UCSD-AML1 (cell line): ENCODE results near the gene FARP1.

ENCODE experiments used
- DNase-seq: peaks from one replicate; lab custom pipeline; 2025; ENCODE audit not compliant: unreplicated experiment; lab: John Stamatoyannopoulos, UW

Gene FARP1

DNA sequence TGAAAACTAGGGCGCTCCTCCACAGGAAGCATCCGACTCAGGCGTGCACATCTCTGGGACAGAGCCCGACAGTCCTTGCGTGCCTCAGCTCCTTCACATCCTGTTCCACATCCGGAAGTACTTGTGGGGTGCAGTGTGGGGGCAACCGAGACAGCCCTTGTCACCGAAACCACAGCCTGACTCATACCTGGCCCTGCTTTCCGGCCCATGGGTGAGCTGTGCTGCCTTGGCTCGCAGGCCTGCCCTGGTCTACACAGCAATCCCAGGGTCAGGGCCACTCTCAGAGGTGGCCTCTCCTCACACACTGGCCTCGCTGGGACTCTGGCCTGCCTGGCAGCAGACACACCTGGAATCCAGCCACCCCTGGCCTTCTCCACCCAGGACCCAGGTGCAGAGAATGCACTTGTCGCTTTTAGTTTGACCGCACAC is 333.7 kb downstream of the FARP1 start:
- peak; percentile 84 for DNase-seq

DNA sequence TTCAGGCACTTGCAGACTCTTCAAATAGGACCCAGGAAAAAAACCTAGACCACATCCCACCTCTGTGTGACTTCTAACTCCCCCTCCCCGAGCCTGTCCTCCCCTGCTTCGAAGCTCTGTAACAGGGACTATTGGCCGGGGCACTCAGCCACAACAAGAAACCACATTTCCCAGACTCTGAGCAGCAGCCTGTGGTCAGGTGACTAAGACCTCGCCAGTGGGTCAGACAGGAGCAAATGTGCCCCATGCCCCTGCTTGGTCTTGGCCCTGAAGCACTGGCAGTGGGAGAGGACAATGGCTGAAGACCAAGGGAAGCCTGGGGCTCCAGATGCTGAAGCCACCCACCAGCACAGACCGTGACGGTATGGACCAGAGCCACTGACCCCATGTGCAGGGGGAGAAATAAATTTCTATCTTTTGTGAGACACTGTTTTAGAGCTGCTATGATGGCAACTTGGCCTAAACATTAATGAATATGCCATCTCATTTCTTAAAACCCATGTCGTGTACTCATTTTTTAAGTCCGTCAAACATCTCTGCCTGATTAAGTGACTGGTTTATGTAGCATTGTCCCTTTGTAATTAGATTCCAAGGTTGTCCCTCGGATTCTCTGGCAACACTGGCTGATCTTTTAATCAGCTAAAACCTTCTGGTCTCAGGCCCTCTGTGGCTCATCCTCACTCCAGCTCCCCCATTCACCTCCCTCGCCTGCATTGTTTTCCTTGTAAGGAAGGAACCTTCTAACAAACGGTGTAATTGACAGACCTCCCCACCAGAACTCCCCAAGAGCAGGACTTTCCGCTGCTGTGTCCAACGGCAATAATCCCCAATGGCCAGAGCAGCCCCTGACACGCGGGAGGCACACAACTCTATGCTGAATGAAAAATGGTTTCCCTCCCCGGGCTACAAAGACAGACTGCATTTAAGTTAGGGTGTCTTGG is 335.6 kb downstream of the FARP1 start:
- peak; percentile 56 for DNase-seq

DNA sequence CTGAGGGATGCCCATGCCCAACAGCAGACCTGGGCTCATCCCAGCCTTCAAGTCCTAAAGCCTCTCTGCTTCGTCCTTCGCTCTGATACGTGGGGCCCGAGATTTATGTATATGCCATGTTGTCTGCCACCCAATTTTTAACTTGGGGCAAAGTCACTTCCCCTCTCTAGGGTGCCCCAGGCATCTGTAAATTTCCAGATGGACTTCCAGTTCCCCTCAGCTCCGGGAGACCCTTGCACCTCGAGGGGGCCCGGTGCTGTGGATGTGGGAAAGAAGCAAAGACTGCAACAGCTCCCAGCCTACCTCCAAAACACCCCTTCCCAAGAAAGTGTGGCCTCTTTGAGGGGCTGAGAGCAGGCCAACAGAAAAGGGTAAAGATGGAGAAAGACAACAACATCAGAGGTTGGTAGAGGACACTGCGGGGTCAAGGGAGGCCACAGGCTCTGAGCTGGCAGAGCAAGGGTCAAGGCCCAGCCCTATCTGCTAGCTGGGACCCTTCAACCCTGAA is 336.7 kb downstream of the FARP1 start:
- no peak for DNase-seq

DNA sequence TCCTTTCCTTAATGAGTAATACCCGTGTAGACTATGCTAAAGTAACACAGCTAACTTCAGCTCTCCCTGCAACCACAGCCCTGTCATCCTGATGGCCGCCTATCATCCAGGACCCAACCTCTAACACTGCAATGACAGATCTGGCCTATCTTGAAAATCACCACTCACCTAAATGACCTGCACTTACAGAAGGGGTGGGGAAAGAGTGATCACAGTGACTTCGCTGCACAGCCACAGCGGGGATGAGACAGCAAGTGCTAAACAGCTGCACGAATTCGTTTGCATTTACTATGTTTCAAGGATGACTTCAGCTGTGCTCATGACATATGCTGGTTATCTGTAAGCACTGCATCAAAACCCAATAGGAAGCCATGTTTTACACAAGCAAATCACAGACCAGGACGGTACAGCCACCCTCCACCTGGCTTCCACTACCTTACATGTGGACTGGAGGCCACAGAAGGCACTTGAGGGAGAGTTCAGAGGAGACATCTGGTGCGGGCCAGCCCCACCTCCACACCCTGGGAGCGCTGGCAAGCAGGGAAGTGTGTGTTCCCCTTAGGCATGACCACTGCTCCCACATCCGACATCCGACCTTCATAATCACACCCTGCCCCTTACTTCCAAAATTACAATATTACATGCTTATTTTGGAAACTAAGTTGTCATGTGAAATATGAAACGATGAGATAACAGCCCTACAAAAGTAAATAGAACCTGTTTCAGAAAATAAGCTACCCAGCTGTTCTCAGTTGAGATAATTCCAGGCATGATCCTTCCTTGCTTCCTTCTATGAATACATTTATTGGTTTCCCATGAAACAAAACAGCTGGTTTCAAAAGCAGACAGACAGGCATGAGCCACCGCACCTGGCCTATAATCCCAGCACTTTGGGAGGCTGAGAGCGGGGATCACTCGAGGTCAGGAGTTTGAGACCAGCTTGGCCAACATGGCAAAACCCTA is 338.3 kb downstream of the FARP1 start:
- DNase-seq = peak; percentile 46

DNA sequence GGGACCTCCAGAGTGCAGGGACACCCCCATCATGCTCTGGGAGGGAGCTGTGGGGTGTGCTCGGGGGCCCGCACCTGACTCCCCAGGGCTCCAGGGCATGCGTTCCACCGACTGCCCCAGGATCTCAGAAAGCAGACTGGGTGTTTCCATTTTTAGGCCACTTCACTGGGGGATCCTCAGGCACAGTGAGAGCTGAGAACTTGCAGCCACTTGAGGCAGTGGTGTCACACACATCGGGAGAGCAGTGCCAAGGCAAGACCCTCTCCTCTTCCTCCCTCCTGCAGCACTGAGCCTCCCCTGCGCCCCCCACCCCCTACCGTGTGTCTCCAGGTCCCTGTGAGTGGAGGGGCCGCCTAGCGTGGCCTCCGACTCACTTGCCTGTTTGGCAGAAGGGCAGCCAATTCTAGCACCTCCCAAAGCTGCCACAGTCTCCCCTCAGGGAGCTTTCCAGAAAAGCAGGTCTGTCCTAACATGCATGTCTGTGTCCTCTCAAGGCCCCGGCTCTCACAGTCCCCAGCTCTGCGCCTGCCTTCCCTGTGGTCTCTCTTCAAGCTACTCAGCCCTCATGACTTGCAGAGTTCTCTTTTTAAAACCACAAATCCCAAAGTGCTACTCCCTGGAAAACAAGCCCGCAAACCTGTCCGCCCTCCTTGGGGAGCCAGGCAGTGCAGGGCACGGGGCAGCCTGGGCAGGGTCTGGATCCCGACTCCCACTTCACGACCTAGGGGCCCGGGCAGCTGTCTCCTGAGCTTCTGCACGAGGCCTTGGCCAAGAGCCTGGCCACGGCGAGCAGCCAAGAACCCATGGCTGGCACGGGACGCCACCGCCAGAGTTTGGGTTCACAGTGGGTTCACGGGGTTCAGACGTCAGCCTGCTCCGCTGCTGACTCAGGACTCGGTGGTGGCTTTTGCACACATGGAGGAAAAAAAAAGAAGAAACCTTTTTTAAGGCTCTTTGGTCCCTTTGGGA is 339.9 kb downstream of the FARP1 start:
- DNase-seq = no peak

DNA sequence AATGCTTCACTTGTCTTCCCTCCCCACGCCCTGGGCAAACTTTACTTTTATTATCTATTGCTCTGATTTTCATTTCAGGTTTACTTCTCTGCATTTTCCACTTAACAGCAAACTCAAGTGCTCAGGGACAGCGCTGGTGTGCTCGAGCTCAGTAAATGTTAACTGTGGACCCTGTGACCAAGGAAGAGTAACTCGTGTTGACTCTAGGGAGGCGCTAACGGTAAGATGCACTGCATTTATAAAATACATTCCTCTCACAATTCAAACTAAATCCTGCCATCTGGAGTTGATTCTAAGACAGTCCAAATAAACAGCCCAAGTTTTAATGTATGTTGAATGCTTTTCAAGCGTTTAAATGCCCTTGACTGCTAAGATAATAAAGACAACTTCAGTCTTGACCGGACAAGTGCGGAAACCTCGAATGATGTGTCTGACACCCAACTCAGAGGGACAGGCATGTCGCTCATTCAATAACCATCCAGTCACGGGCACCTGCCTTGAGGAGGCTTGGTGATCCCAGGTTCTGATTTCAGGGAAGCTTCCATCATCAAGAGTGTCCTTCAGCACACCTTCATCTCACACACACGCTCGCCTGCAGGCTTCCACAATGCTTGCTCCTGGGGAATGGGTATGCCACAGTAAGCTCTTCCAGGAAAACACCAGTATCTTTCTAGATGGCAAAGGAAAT is 340.9 kb downstream of the FARP1 start:
- no peak for DNase-seq

DNA sequence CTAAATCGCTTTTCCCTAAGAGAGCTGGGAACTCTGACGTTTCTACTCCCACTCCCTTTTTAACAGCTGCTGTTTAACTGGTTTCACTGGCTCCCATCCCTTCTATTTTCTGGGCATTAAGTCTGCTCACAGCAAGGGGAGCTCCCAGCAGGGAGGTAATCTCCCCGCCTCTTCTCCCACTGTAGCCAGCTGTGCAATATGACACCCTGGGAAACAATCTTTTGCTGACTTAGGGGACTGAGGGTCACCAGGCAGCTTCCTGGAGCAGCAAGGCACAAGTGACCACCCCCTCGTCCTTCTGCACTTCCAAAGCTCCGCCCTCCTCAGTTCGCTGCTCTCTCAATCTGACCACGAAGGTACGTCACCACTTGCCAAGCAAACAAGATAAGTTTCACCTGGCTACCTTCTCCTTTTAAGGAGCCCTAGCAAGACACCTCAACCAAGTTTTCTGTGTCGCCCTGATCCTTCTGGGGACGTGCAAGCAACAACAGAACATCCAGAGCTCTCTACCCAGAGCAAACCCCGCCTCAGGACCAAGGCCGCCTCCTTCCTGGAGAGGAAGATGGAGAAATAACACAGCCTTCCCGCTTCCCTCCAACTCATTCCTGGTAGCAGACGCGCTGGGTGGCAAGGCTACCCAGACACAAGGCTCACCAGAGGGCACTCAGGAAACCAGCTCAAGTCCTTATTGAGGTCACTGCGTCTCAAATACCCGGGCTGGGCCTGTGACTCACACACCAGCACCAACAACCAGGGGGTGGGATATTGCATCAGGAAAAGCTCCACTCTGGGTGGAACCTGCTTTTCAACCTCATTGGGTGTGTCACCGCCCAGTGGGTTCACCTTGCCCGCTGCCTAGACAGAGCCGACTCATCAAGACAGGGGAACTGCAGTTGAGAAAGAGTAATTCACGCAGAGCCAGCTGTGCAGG is 341.7 kb downstream of the FARP1 start:
- peak; percentile 55 for DNase-seq

DNA sequence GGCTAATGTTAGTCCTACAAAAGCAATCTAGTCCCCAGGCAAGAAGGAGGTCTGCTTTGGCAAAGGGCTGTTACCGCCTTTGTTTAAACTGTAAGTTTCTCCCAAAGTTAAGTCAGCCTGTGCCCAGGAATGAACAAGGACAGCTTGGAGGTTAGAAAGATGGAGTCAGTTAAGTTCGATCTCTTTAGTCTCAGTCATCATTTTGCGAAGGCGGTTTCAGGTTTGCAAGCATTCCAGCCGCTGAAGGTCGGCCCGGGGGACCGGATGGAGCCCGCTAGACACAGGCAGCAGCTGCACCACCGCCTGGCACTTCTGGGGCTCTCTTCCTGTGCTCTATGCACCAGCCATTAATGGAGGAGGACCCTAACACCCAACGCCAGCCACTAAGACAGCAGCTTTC is 342.7 kb downstream of the FARP1 start:
- no peak for DNase-seq

DNA sequence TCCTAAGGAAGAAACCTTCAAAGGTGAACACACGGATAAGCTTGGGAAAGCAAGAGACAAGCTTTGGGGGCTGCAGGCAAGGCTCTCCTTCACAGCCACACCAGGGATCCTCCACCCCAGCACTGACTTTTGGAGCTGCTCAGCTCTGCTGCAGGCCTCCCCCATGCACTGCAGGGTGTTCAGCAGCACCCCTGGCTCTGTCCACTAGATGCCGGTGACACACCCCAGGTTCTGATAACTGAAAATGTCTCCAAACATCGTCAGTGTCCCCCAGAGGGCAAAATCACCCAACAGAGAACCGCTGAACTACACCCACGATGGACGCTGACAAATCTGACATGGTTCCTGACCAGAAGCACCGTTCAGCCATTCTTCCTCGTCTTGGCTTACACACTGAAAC is 343.5 kb downstream of the FARP1 start:
- no peak for DNase-seq

DNA sequence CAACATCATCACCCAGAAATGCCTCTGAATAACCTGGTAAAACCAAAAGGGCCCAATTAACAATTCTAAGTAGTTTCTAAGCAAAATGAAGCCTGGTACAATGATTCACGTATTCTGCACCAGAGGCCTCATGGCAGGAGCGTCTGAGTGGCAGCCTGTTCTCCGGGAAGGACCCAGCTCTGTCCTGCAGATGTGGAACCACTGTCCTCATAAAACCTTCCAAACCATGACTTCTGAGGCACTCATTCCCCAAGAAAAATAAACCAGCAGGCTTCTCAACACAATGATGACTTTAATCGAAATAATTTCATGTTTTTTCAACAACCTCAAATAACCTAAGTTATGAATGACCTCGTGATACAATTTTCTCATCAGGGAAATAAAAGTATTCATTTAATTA is 344.1 kb downstream of the FARP1 start:
- DNase-seq = no peak

DNA sequence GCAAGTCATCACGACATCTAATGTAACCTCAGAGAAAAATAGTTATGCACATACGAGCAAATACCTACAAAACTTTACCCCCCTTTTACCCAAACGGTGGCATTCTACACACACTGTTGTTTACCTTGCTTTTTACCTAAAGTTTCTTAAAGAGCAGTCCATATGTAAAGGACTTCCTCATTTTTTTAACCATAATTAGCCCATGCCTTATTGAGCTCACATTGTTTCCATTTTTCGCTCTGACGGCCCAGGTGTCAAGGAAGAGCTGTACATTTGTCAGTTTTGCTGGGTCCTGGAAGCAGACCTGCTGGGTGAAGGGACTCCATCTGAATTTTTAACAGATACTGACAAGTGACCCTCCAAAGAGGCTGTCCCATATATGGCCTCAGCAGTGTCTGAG is 344.6 kb downstream of the FARP1 start:
- no peak for DNase-seq

DNA sequence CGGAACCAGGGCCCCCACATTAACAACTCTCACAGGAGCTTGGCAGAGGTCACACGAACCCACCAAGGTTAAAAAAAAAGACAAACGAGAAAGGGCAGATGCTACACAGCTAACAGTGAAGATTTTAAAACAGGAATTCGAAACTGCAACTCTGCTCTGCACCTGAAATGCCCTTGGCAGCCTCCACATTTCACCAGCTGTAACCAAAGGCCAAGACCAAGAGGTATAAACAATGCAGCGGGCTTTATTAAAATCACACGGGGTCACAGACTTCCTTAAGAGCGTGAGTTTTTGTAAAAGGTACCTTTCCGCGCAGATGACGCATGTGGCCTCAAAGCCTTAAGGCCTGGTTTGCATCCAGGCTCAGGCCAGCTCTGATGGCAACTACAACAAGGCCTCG is 345.8 kb downstream of the FARP1 start:
- no peak for DNase-seq

DNA sequence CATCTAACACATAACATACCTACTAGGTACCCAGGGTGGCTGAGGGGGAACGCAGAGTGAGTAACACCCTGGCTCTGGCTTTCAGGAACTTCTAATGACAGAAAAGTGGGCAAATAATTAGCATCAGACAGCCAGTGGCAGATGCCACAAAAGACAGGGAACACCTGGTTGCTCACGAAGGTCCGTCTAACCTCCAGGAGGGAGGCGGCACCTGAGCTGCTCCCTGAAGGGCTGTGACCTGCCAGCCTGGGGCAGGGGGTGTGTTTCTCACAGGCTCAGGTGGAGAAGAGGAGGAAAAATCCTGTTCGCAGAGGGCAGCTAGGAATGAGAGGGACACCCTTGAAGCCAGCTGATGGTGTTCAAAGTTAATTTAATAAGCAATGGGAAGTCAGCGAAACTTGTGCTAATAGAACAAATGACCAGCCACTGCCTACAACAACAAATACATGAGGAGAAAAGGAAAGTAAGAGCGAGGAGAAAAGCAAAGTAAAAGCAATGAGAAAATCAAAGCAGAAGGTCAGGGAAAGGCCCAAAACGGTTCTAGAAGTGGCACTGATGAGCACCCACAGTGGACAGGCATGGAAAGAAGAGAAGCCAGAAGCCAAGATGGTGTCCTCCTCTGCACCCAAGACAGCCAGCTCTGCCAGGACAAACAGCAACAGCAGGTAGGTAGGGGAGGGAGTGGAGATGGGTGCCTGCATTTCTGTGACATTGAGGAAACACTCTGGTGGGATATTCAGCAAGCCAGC is 346.7 kb downstream of the FARP1 start:
- no peak for DNase-seq

DNA sequence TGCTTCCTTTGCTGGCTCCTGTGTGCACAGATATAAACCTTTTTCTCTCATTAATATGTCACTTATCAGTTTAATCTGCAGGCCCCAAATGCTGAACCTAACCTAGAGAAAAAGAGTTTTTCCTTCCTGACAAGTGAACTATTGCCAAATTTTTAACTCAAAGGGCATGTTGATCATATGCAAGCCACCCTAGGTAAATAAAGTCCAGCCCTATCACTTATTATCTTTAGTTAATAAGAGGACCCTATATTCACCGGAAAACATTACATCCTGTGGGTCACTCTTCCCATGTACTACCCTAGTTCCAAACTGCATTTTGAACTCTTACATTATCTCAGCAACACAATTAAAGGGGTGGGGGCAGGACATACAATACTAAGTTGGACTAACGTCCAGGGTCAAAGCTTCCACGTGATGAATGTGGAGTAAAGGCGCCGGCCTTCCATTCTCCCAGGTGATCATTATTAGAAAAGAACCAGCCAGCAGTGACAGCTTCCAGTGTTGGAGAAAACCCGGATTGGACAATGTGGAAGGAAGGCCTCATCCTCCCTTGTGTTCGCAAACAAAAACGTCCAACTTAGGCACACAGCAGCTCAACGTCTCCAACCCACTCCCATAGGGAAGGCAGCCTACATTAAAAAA is 347.4 kb downstream of the FARP1 start:
- no peak for DNase-seq

DNA sequence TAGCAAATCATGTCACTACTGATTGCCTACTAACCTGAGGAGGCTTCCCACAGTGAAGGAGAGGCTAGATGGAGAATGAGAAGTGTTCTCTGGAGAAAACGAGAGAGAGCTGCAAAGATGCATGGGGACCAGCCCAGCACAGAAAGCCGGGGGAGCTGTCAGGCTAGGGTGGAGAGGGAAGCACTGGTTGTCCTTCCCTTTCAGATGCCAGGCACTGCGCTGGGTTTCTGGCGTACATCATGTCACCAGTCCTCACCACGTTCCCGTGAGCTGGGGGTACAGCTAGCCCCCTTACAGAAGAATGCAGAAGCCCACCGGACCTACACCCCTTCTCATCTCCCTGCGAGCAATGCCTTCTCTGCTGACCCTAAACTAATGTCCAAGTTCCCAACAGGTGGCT is 348.0 kb downstream of the FARP1 start:
- no peak for DNase-seq

DNA sequence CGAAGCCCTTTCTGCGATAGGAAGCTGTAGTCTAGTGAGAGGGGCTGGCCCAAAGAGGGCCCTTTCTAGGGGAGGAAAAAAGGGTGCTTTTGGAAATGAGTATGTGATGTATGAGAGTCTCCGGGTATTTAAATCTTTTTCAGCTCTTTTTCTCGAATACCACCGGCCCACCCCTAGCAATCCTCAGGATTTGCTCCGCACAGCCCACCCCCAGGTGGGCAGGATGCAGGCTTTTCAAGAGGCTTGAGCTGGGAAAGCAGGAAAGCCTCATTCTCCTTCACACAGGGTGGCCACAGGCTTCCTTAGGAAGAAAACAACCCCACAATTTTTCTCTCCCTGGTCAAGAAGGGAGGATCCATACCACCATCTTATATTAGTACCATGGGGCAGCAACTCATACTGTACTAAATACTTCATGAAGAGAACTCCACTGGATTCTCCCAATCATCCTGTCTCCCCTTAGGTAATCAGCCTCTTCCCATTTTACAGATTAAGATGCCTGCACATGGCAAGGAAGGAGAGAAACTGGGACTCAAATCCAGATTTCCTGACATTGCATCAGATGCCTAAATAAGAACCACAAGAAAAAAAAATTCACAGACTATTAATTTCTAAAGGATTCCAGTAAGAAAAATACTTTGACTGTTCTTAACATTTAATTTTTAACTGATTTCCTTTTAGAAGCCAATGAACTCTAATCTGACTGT is 349.6 kb downstream of the FARP1 start:
- DNase-seq = no peak
